ENCODE data around the gene XRRA1. TPM values are rescaled to one million over a fixed set of nuclear protein-coding genes. Genes with fewer than 3 reads are reported as not detected.

Gene XRRA1
- total RNA-seq, 1 experiment from 2014 or later, result 11.9 TPM

GRCh38 chr11:74981888-74982287, 33.0 kb upstream of the XRRA1 start:
- BruUV-seq (replicated peaks), result no TSS peak
- no peak for TF ChIP-seq CTCF (IDR thresholded peaks at IDR 0.05; ENCODE audit: insufficient read depth in 1 of 2, low read depth in 1 of 2, low read length in 1 of 2, severe bottlenecking in 1 of 2, unreplicated experiment in 1 of 2)
- H3K9me3 ChIP-seq, result no peaks in the 10 kb centered on the region
- POLR2A ChIA-PET, result interaction anchor here (0.6 kb wide), 1 partner anchor 232 kb away, joined by 3 read pairs; no protein-coding TSS in a partner anchor
- intact Hi-C loops (cut with micrococcal nuclease; ENCODE audit: unreplicated experiment), result no loop called here
- no peak overlapping the region for H3K27ac Mint-ChIP-seq (ENCODE audit: unreplicated experiment)
- H3K4me3 ChIP-seq (ENCODE audit: low read depth, low read length), result no peak overlapping the region
- no peak overlapping the region for H3K4me3 Mint-ChIP-seq (ENCODE audit: unreplicated experiment)
- peaks cover 9% of the 10 kb centered on the region for H3K4me1 Mint-ChIP-seq (ENCODE audit: low read depth, unreplicated experiment)
- H3K4me1 ChIP-seq, result peaks cover 26% of the 10 kb centered on the region
- peaks cover 8% of the 10 kb centered on the region for H3K36me3 Mint-ChIP-seq (ENCODE audit: insufficient read depth, unreplicated experiment)
- H3K27me3 ChIP-seq (replicated peaks; ENCODE audit: control insufficient read depth, insufficient read depth, low read length), result no peaks in the 10 kb centered on the region
- CTCF ChIA-PET, result no interaction called here
- H3K27me3 Mint-ChIP-seq (ENCODE audit: insufficient read depth, unreplicated experiment), result no peaks in the 10 kb centered on the region
- H3K9me3 Mint-ChIP-seq (ENCODE audit: unreplicated experiment), result no peaks in the 10 kb centered on the region
- DNase-seq, result no peak
- no peaks in the 10 kb centered on the region; the same call in 1 of the 2 replicates for H3K36me3 ChIP-seq (ENCODE audit: control insufficient read depth, insufficient read depth, low read length)

GRCh38 chr11:74980634-74981033, 31.7 kb upstream of the XRRA1 start:
- no peak for TF ChIP-seq CTCF (IDR thresholded peaks at IDR 0.05; ENCODE audit: insufficient read depth in 1 of 2, low read depth in 1 of 2, low read length in 1 of 2, severe bottlenecking in 1 of 2, unreplicated experiment in 1 of 2)
- no peaks in the 10 kb centered on the region for H3K9me3 ChIP-seq
- BruUV-seq (replicated peaks), result no TSS peak
- DNase-seq, result no peak
- Mint-ChIP-seq H3K36me3 (ENCODE audit: insufficient read depth, unreplicated experiment) (peaks cover 13% of the 10 kb centered on the region), H3K27ac (ENCODE audit: unreplicated experiment) (no peak overlapping the region), H3K27me3 (ENCODE audit: insufficient read depth, unreplicated experiment) (no peaks in the 10 kb centered on the region), H3K4me3 (ENCODE audit: unreplicated experiment) (no peak overlapping the region), H3K9me3 (ENCODE audit: unreplicated experiment) (no peaks in the 10 kb centered on the region), H3K4me1 (ENCODE audit: low read depth, unreplicated experiment) (peaks cover 9% of the 10 kb centered on the region)
- no peaks in the 10 kb centered on the region; the same call in 1 of the 2 replicates for H3K36me3 ChIP-seq (ENCODE audit: control insufficient read depth, insufficient read depth, low read length)
- H3K27me3 ChIP-seq (replicated peaks; ENCODE audit: control insufficient read depth, insufficient read depth, low read length), result no peaks in the 10 kb centered on the region
- ChIA-PET POLR2A (interaction anchor here (0.6 kb wide), 1 partner anchor 28 kb away, joined by 3 read pairs; no protein-coding TSS in a partner anchor), CTCF (no interaction called here)
- peaks cover 26% of the 10 kb centered on the region for H3K4me1 ChIP-seq
- intact Hi-C loops (cut with micrococcal nuclease; ENCODE audit: unreplicated experiment), result no loop called here
- H3K4me3 ChIP-seq (ENCODE audit: low read depth, low read length), result no peak overlapping the region

GRCh38 chr11:74978041-74978440, 29.1 kb upstream of the XRRA1 start:
- no TSS peak for BruUV-seq (replicated peaks)
- intact Hi-C loops (cut with micrococcal nuclease; ENCODE audit: unreplicated experiment), result no loop called here
- H3K4me1 ChIP-seq, result peaks cover 11% of the 10 kb centered on the region; the same call in 1 of the 2 replicates
- POLR2A ChIA-PET, result interaction anchor here (0.5 kb wide), 1 partner anchor 793 kb away, joined by 4 read pairs; no protein-coding TSS in a partner anchor
- no peaks in the 10 kb centered on the region for H3K27me3 ChIP-seq (replicated peaks; ENCODE audit: control insufficient read depth, insufficient read depth, low read length)
- no peaks in the 10 kb centered on the region for H3K27me3 Mint-ChIP-seq (ENCODE audit: insufficient read depth, unreplicated experiment)
- H3K27ac Mint-ChIP-seq (ENCODE audit: unreplicated experiment), result no peak overlapping the region
- DNase-seq, result no peak
- CTCF ChIA-PET, result no interaction called here
- no peaks in the 10 kb centered on the region for H3K9me3 Mint-ChIP-seq (ENCODE audit: unreplicated experiment)
- H3K36me3 Mint-ChIP-seq (ENCODE audit: insufficient read depth, unreplicated experiment), result peaks cover 34% of the 10 kb centered on the region
- peaks cover under 1% of the 10 kb centered on the region for H3K36me3 ChIP-seq (ENCODE audit: control insufficient read depth, insufficient read depth, low read length)
- no peak overlapping the region for H3K4me3 Mint-ChIP-seq (ENCODE audit: unreplicated experiment)
- no peak overlapping the region for H3K4me3 ChIP-seq (ENCODE audit: low read depth, low read length)
- TF ChIP-seq CTCF (IDR thresholded peaks at IDR 0.05; ENCODE audit: insufficient read depth in 1 of 2, low read depth in 1 of 2, low read length in 1 of 2, severe bottlenecking in 1 of 2, unreplicated experiment in 1 of 2), result no peak
- H3K9me3 ChIP-seq, result no peaks in the 10 kb centered on the region
- H3K4me1 Mint-ChIP-seq (ENCODE audit: low read depth, unreplicated experiment), result no peaks in the 10 kb centered on the region
